Measurements from ENCODE around the gene MS4A15. TPM values are rescaled to one million over a fixed set of nuclear protein-coding genes. Genes with fewer than 3 reads are reported as not detected.

The MS4A15 gene
- polyA plus RNA-seq, 6 donors from 2014 or later, result not detected

Other genes starting within 250 kb of the MS4A15 start
- gene MS4A13, start 241.5 kb upstream of the MS4A15 start, polyA plus RNA-seq (ENCODE audit: low read depth in 6 of 6), result not detected
- not detected for gene MS4A8, start 57.3 kb upstream of the MS4A15 start, polyA plus RNA-seq (ENCODE audit: low read depth in 6 of 6)
- gene MS4A18, start 32.1 kb upstream of the MS4A15 start, polyA plus RNA-seq (ENCODE audit: low read depth in 6 of 6), result not detected
- gene MS4A10, start 28.5 kb downstream of the MS4A15 start, polyA plus RNA-seq (ENCODE audit: low read depth in 6 of 6), result not detected
- gene CCDC86, start 85.2 kb downstream of the MS4A15 start, polyA plus RNA-seq (ENCODE audit: low read depth in 6 of 6), result 10 to 100 TPM; 12.9 to 23.7 (median 14.7) TPM
- not detected for gene PTGDR2, start 99.1 kb downstream of the MS4A15 start, polyA plus RNA-seq (ENCODE audit: low read depth in 6 of 6)
- gene ZP1, start 110.7 kb downstream of the MS4A15 start, polyA plus RNA-seq (ENCODE audit: low read depth in 6 of 6), result not detected
- 10 to 100 TPM in 5 of 6 donors, 1 to 10 TPM in 1; 5.6 to 19.3 (median 15.6) TPM for gene PRPF19, start 149.7 kb downstream of the MS4A15 start, polyA plus RNA-seq (ENCODE audit: low read depth in 6 of 6)
- gene TMEM109, start 157.3 kb downstream of the MS4A15 start, polyA plus RNA-seq (ENCODE audit: low read depth in 6 of 6), result 100 to 1,000 TPM; 286 to 521 (median 315) TPM
- gene TMEM132A, start 167.6 kb downstream of the MS4A15 start, polyA plus RNA-seq (ENCODE audit: low read depth in 6 of 6), result 1 to 10 TPM in 1 of 6 donors, under 1 TPM in 3, not detected in 2; 0.23 to 1.2 (median 0.40) TPM
- 10 to 100 TPM in 5 of 6 donors, 1 to 10 TPM in 1; 7.0 to 18.1 (median 15.9) TPM for gene SLC15A3, start 195.3 kb downstream of the MS4A15 start, polyA plus RNA-seq (ENCODE audit: low read depth in 6 of 6)
- gene CD6, start 214.8 kb downstream of the MS4A15 start, polyA plus RNA-seq (ENCODE audit: low read depth in 6 of 6), result 10 to 100 TPM in 4 of 6 donors, 1 to 10 TPM in 2; 6.4 to 25.2 (median 10.8) TPM

Measured in naive B cell (primary cell).